ENCODE results near the gene RSU1. TPM values are rescaled to one million over a fixed set of nuclear protein-coding genes. Genes with fewer than 3 reads are reported as not detected.

Gene RSU1
- polyA plus RNA-seq, 2 donors: 24.7 to 44.6 TPM

- Histone ChIP-seq H3K27me3 (ENCODE audit: control insufficient read depth in 1 of 2, insufficient read depth in 2 of 2, low read length in 2 of 2) (no peaks in the 10 kb centered on the region), H3K36me3 (ENCODE audit: control insufficient read depth in 2 of 2, insufficient read depth in 2 of 2, low read length in 1 of 2) (no peaks in the 10 kb centered on the region), H3K4me3 (ENCODE audit: low read depth in 1 of 2, low read length in 2 of 2) (no peak overlapping the region), H3K9me3 (ENCODE audit: control insufficient read depth in 2 of 2, insufficient read depth in 1 of 2, low read depth in 1 of 2, low read length in 1 of 2) (peaks cover 0 to 11% of the 10 kb centered on the region in 2 donors), H3K4me1 (ENCODE audit: control insufficient read depth in 2 of 2, insufficient read depth in 2 of 2, low read length in 1 of 2) (no peaks in the 10 kb centered on the region), H3K27ac (ENCODE audit: low read depth in 2 of 2, low read length in 1 of 2) (no peak overlapping the region)
- WGBS, 2 donors: 98% methylated on average over 3 of the region's 3 CpGs
Measured at GRCh38 chr10:16713290-16713689, 103.9 kb downstream of the RSU1 start.

DNA sequence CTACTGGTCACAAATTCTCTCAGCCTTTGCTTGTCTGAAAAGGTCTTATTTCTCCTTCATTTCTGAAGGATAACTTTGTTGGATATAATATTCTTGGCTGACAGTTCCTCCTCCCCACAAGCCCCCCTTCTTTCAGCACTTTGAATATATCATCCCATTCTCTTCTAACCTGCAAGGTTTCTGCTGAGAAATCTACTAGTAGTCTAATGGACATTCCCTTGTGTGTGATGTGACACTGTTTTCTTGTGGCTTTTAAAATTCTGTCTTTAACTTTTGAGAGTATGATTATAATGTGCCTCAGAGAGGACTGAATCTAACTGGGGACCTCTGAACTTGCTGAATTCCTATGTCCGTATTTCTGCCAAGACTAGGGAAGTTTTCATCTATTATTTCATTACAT is 104.3 kb downstream of the RSU1 start:
- Histone ChIP-seq H3K4me1 (ENCODE audit: control insufficient read depth in 2 of 2, insufficient read depth in 2 of 2, low read length in 1 of 2) (no peaks in the 10 kb centered on the region), H3K4me3 (ENCODE audit: low read depth in 1 of 2, low read length in 2 of 2) (no peak overlapping the region), H3K36me3 (ENCODE audit: control insufficient read depth in 2 of 2, insufficient read depth in 2 of 2, low read length in 1 of 2) (no peaks in the 10 kb centered on the region), H3K27ac (ENCODE audit: low read depth in 2 of 2, low read length in 1 of 2) (no peak overlapping the region), H3K27me3 (ENCODE audit: control insufficient read depth in 1 of 2, insufficient read depth in 2 of 2, low read length in 2 of 2) (no peaks in the 10 kb centered on the region), H3K9me3 (ENCODE audit: control insufficient read depth in 2 of 2, insufficient read depth in 1 of 2, low read depth in 1 of 2, low read length in 1 of 2) (peaks cover 0 to 11% of the 10 kb centered on the region in 2 donors)
- 96 to 100% methylated on average over 1 of the region's 1 CpG for WGBS, 2 donors

- no peaks in the 10 kb centered on the region for H3K4me1 ChIP-seq (ENCODE audit: control insufficient read depth in 2 of 2, insufficient read depth in 2 of 2, low read length in 1 of 2)
- 92 to 93% methylated on average over 5 of the region's 5 CpGs for WGBS, 2 donors
- H3K36me3 ChIP-seq (ENCODE audit: control insufficient read depth in 2 of 2, insufficient read depth in 2 of 2, low read length in 1 of 2): no peaks in the 10 kb centered on the region
- H3K4me3 ChIP-seq (ENCODE audit: low read depth in 1 of 2, low read length in 2 of 2): no peak overlapping the region
- H3K27ac ChIP-seq (ENCODE audit: low read depth in 2 of 2, low read length in 1 of 2): no peak overlapping the region
- H3K9me3 ChIP-seq (ENCODE audit: control insufficient read depth in 2 of 2, insufficient read depth in 1 of 2, low read depth in 1 of 2, low read length in 1 of 2): no peaks in the 10 kb centered on the region
- no peaks in the 10 kb centered on the region for H3K27me3 ChIP-seq (ENCODE audit: control insufficient read depth in 1 of 2, insufficient read depth in 2 of 2, low read length in 2 of 2)
Measured at GRCh38 chr10:16700331-16700730, 116.9 kb downstream of the RSU1 start.

GRCh38 chr10:16699435-16700057 is 117.7 kb downstream of the RSU1 start:
- H3K36me3 ChIP-seq (ENCODE audit: control insufficient read depth in 2 of 2, insufficient read depth in 2 of 2, low read length in 1 of 2): no peaks in the 10 kb centered on the region
- no peak overlapping the region for H3K27ac ChIP-seq (ENCODE audit: low read depth in 2 of 2, low read length in 1 of 2)
- H3K4me1 ChIP-seq (ENCODE audit: control insufficient read depth in 2 of 2, insufficient read depth in 2 of 2, low read length in 1 of 2): no peaks in the 10 kb centered on the region
- no peaks in the 10 kb centered on the region for H3K9me3 ChIP-seq (ENCODE audit: control insufficient read depth in 2 of 2, insufficient read depth in 1 of 2, low read depth in 1 of 2, low read length in 1 of 2)
- WGBS, 2 donors: 90 to 91% methylated on average over 17 of the region's 17 CpGs
- H3K27me3 ChIP-seq (ENCODE audit: control insufficient read depth in 1 of 2, insufficient read depth in 2 of 2, low read length in 2 of 2): no peaks in the 10 kb centered on the region
- H3K4me3 ChIP-seq (ENCODE audit: low read depth in 1 of 2, low read length in 2 of 2): no peak overlapping the region

DNA sequence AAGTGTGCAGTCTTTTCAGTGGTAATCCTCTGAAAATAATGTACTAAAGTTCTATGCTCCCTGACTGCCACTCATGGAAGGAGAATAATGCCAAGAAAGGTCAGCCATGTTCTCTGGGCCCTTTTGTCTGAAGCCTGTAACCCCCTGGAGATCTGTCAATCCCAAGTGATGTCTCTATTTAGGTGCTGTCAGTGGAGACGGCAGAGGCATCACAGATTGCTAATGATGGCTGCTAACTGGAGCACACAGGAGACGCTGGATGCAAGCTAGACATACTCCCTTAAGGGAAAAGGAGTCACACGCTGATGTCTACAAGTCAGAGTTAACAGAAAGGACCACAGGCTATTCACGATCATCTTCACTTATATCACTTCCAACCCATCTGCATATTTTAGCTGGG is 118.8 kb downstream of the RSU1 start:
- WGBS, 2 donors: 86 to 92% methylated on average over 4 of the region's 4 CpGs
- no peaks in the 10 kb centered on the region for H3K4me1 ChIP-seq (ENCODE audit: control insufficient read depth in 2 of 2, insufficient read depth in 2 of 2, low read length in 1 of 2)
- H3K27me3 ChIP-seq (ENCODE audit: control insufficient read depth in 1 of 2, insufficient read depth in 2 of 2, low read length in 2 of 2): no peaks in the 10 kb centered on the region
- H3K36me3 ChIP-seq (ENCODE audit: control insufficient read depth in 2 of 2, insufficient read depth in 2 of 2, low read length in 1 of 2): no peaks in the 10 kb centered on the region
- no peaks in the 10 kb centered on the region for H3K9me3 ChIP-seq (ENCODE audit: control insufficient read depth in 2 of 2, insufficient read depth in 1 of 2, low read depth in 1 of 2, low read length in 1 of 2)
- H3K27ac ChIP-seq (ENCODE audit: low read depth in 2 of 2, low read length in 1 of 2): no peak overlapping the region
- H3K4me3 ChIP-seq (ENCODE audit: low read depth in 1 of 2, low read length in 2 of 2): no peak overlapping the region

- H3K4me3 ChIP-seq (ENCODE audit: low read depth in 1 of 2, low read length in 2 of 2): no peak overlapping the region
Measured at GRCh38 chr10:16690417-16690816, 126.8 kb downstream of the RSU1 start.

DNA sequence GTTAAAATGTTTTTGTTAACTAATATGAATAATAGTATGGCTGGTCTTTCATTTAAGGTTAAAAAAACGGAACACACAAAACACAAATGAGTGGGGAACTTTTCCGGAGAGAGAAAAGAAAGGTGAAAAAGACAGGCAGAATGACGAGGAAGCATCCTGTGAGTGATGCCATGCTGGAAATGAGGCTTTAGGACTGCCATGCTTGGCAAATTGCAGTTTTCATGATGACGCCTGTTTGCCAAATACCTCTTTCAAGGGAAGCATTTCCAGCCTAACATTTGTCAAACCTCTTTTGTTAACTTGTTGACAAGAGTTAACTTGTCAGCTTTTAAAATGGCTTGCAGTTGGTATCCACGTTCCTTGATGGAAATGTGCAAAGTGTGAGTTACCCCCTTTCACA is 127.5 kb downstream of the RSU1 start:
- 66 to 67% methylated on average over 5 of the region's 5 CpGs for WGBS, 2 donors
- Histone ChIP-seq H3K4me3 (ENCODE audit: low read depth in 1 of 2, low read length in 2 of 2) (no peak overlapping the region), H3K9me3 (ENCODE audit: control insufficient read depth in 2 of 2, insufficient read depth in 1 of 2, low read depth in 1 of 2, low read length in 1 of 2) (no peaks in the 10 kb centered on the region), H3K4me1 (ENCODE audit: control insufficient read depth in 2 of 2, insufficient read depth in 2 of 2, low read length in 1 of 2) (no peaks in the 10 kb centered on the region), H3K36me3 (ENCODE audit: control insufficient read depth in 2 of 2, insufficient read depth in 2 of 2, low read length in 1 of 2) (peaks cover 2 to 3% of the 10 kb centered on the region in 2 donors), H3K27me3 (ENCODE audit: control insufficient read depth in 1 of 2, insufficient read depth in 2 of 2, low read length in 2 of 2) (no peaks in the 10 kb centered on the region), H3K27ac (ENCODE audit: low read depth in 2 of 2, low read length in 1 of 2) (no peak overlapping the region)

More at GRCh38 chr10:16690417-16690816, 126.8 kb downstream of the RSU1 start:
- H3K9me3 ChIP-seq (ENCODE audit: control insufficient read depth in 2 of 2, insufficient read depth in 1 of 2, low read depth in 1 of 2, low read length in 1 of 2): no peaks in the 10 kb centered on the region
- H3K27me3 ChIP-seq (ENCODE audit: control insufficient read depth in 1 of 2, insufficient read depth in 2 of 2, low read length in 2 of 2): no peaks in the 10 kb centered on the region
- no peak overlapping the region for H3K27ac ChIP-seq (ENCODE audit: low read depth in 2 of 2, low read length in 1 of 2)
- H3K36me3 ChIP-seq (ENCODE audit: control insufficient read depth in 2 of 2, insufficient read depth in 2 of 2, low read length in 1 of 2): peaks cover 2 to 3% of the 10 kb centered on the region in 2 donors
- H3K4me1 ChIP-seq (ENCODE audit: control insufficient read depth in 2 of 2, insufficient read depth in 2 of 2, low read length in 1 of 2): no peaks in the 10 kb centered on the region
- 91 to 95% methylated on average over 5 of the region's 5 CpGs for WGBS, 2 donors

- Histone ChIP-seq H3K4me3 (ENCODE audit: low read depth in 1 of 2, low read length in 2 of 2) (no peak overlapping the region), H3K36me3 (ENCODE audit: control insufficient read depth in 2 of 2, insufficient read depth in 2 of 2, low read length in 1 of 2) (peaks cover 2 to 3% of the 10 kb centered on the region in 2 donors), H3K27me3 (ENCODE audit: control insufficient read depth in 1 of 2, insufficient read depth in 2 of 2, low read length in 2 of 2) (no peaks in the 10 kb centered on the region), H3K4me1 (ENCODE audit: control insufficient read depth in 2 of 2, insufficient read depth in 2 of 2, low read length in 1 of 2) (no peaks in the 10 kb centered on the region), H3K27ac (ENCODE audit: low read depth in 2 of 2, low read length in 1 of 2) (no peak overlapping the region), H3K9me3 (ENCODE audit: control insufficient read depth in 2 of 2, insufficient read depth in 1 of 2, low read depth in 1 of 2, low read length in 1 of 2) (no peaks in the 10 kb centered on the region)
- 67 to 71% methylated on average over 1 of the region's 1 CpG for WGBS, 2 donors
Measured at GRCh38 chr10:16689227-16689626, 128.0 kb downstream of the RSU1 start.

GRCh38 chr10:16686054-16686902 is 130.9 kb downstream of the RSU1 start:
- 47 to 81% methylated on average over 2 of the region's 2 CpGs for WGBS, 2 donors

More at GRCh38 chr10:16686054-16686902, 130.9 kb downstream of the RSU1 start:
- Histone ChIP-seq H3K27me3 (ENCODE audit: control insufficient read depth in 1 of 2, insufficient read depth in 2 of 2, low read length in 2 of 2) (no peaks in the 10 kb centered on the region), H3K4me3 (ENCODE audit: low read depth in 1 of 2, low read length in 2 of 2) (no peak overlapping the region), H3K9me3 (ENCODE audit: control insufficient read depth in 2 of 2, insufficient read depth in 1 of 2, low read depth in 1 of 2, low read length in 1 of 2) (no peaks in the 10 kb centered on the region), H3K4me1 (ENCODE audit: control insufficient read depth in 2 of 2, insufficient read depth in 2 of 2, low read length in 1 of 2) (no peaks in the 10 kb centered on the region), H3K36me3 (ENCODE audit: control insufficient read depth in 2 of 2, insufficient read depth in 2 of 2, low read length in 1 of 2) (peaks cover 0 to 3% of the 10 kb centered on the region in 2 donors), H3K27ac (ENCODE audit: low read depth in 2 of 2, low read length in 1 of 2) (no peak overlapping the region)

Data from esophagus (tissue), 2 donors.